Measurements from ENCODE around the gene TCF15.

DNA sequence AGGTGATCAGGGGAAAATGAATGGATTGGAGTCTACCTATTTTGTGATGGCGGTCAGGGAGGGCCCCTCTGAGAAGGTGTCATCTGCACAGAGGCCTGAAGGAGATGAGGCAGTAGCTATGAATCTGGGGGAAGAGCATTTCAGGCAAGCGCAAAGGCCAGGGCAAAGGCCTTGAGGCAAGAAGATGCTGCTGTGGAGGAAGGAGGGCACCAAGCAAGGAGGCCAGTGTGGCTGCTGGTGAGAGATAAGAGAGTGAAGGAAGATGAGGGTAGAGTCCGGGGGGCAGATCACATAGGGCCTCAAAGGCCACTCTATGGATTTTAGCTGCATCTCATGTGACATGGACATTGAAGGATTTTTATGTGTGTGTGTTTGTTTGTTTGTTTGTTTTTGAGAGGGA lies 45.9 kb downstream of the TCF15 start:
- TF ChIP-seq MAFK (IDR thresholded peaks at IDR 0.05; ENCODE audit: low read depth, low read length) (no peak), POLR2A (IDR thresholded peaks at IDR 0.05; ENCODE audit: control extremely low read depth in 1 of 2, low read depth in 2 of 2, low read length in 2 of 2) (no peak), TAF1 (IDR thresholded peaks at IDR 0.05; ENCODE audit: low read depth, low read length) (no peak)
- TF ChIP-seq, protein P1, sequence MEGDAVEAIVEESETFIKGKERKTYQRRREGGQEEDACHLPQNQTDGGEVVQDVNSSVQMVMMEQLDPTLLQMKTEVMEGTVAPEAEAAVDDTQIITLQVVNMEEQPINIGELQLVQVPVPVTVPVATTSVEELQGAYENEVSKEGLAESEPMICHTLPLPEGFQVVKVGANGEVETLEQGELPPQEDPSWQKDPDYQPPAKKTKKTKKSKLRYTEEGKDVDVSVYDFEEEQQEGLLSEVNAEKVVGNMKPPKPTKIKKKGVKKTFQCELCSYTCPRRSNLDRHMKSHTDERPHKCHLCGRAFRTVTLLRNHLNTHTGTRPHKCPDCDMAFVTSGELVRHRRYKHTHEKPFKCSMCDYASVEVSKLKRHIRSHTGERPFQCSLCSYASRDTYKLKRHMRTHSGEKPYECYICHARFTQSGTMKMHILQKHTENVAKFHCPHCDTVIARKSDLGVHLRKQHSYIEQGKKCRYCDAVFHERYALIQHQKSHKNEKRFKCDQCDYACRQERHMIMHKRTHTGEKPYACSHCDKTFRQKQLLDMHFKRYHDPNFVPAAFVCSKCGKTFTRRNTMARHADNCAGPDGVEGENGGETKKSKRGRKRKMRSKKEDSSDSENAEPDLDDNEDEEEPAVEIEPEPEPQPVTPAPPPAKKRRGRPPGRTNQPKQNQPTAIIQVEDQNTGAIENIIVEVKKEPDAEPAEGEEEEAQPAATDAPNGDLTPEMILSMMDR (IDR thresholded peaks at IDR 0.05; ENCODE audit: control extremely low read depth in 1 of 3, insufficient read depth in 1 of 3, low read depth in 1 of 3, low read length in 3 of 3): no peak
- TF ChIP-seq, protein P2, sequence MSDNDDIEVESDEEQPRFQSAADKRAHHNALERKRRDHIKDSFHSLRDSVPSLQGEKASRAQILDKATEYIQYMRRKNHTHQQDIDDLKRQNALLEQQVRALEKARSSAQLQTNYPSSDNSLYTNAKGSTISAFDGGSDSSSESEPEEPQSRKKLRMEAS (IDR thresholded peaks at IDR 0.05): no peak

Measured in H1 (cell line).